Measurements from ENCODE around the gene NTRK2. TPM values are rescaled to one million over a fixed set of nuclear protein-coding genes. Genes with fewer than 3 reads are reported as not detected.

Gene NTRK2
- total RNA-seq, 4 donors from 2014 or later: 9.5 to 19.5 (median 12.3) TPM

GRCh38 chr9:84953797-84954705, 284.5 kb downstream of the NTRK2 start:
- H3K4me1 ChIP-seq: peaks cover 19% of the 10 kb centered on the region
- 26% methylated on average over 20 of the region's 21 CpGs for WGBS
- no peaks in the 10 kb centered on the region for H3K9me3 ChIP-seq
- no peaks in the 10 kb centered on the region for H3K27me3 ChIP-seq
- DNase-seq (ENCODE audit: low spot score in 2 of 2): peak; percentile 87 to 90
- TF ChIP-seq CTCF (IDR thresholded peaks at IDR 0.05) (peak; percentile 91 to 98), EP300 (IDR thresholded peaks at IDR 0.05) (no peak)
- H3K4me3 ChIP-seq: no peak overlapping the region
- H3K27ac ChIP-seq: no peak overlapping the region
- no peaks in the 10 kb centered on the region for H3K36me3 ChIP-seq

GRCh38 chr9:84955155-84955554, 285.6 kb downstream of the NTRK2 start:
- no peaks in the 10 kb centered on the region for H3K27me3 ChIP-seq
- no peak overlapping the region for H3K4me3 ChIP-seq
- no peak for DNase-seq (ENCODE audit: low spot score in 2 of 2)
- H3K4me1 ChIP-seq: peaks cover 18% of the 10 kb centered on the region
- 94% methylated on average over 11 of the region's 18 CpGs for WGBS
- no peaks in the 10 kb centered on the region for H3K36me3 ChIP-seq
- no peak overlapping the region for H3K27ac ChIP-seq
- TF ChIP-seq EP300 (IDR thresholded peaks at IDR 0.05) (no peak), CTCF (IDR thresholded peaks at IDR 0.05) (no peak), POLR2A (IDR thresholded peaks at IDR 0.05) (no peak), POLR2AphosphoS5 (IDR thresholded peaks at IDR 0.05) (no peak)
- no peaks in the 10 kb centered on the region for H3K9me3 ChIP-seq

GRCh38 chr9:84955971-84956370, 286.4 kb downstream of the NTRK2 start:
- TF ChIP-seq EP300 (IDR thresholded peaks at IDR 0.05) (no peak), POLR2AphosphoS5 (IDR thresholded peaks at IDR 0.05) (no peak), CTCF (IDR thresholded peaks at IDR 0.05) (no peak), POLR2A (IDR thresholded peaks at IDR 0.05) (no peak)
- Histone ChIP-seq H3K36me3 (no peaks in the 10 kb centered on the region), H3K27me3 (no peaks in the 10 kb centered on the region), H3K4me3 (no peak overlapping the region), H3K9me3 (no peaks in the 10 kb centered on the region), H3K4me1 (peaks cover 18% of the 10 kb centered on the region), H3K27ac (no peak overlapping the region)
- DNase-seq (ENCODE audit: low spot score in 2 of 2): no peak
- WGBS: 85% methylated on average over 4 of the region's 4 CpGs

GRCh38 chr9:84959339-84959738, 289.8 kb downstream of the NTRK2 start:
- Histone ChIP-seq H3K36me3 (no peaks in the 10 kb centered on the region), H3K27me3 (no peaks in the 10 kb centered on the region), H3K4me3 (no peak overlapping the region), H3K27ac (no peak overlapping the region), H3K9me3 (no peaks in the 10 kb centered on the region), H3K4me1 (no peaks in the 10 kb centered on the region)
- WGBS: 92% methylated on average over 5 of the region's 5 CpGs
- DNase-seq (ENCODE audit: low spot score in 2 of 2): no peak
- TF ChIP-seq POLR2A (IDR thresholded peaks at IDR 0.05): no peak
- TF ChIP-seq POLR2AphosphoS5 (IDR thresholded peaks at IDR 0.05): no peak
- no peak for TF ChIP-seq EP300 (IDR thresholded peaks at IDR 0.05)
- TF ChIP-seq CTCF (IDR thresholded peaks at IDR 0.05): no peak

All from suprapubic skin (tissue), 4 donors.